SK-N-DZ (cell line): ENCODE results near the gene EHD1.
A peak's percentile ranks its signal among the peaks of the same experiment; 100 is the strongest.

Experiments used
- DNase-seq: peaks from one replicate; pipeline ENCODE4 v3.0.0-alpha.2; 2015; ENCODE audit warnings: low spot score

Gene EHD1

DNA sequence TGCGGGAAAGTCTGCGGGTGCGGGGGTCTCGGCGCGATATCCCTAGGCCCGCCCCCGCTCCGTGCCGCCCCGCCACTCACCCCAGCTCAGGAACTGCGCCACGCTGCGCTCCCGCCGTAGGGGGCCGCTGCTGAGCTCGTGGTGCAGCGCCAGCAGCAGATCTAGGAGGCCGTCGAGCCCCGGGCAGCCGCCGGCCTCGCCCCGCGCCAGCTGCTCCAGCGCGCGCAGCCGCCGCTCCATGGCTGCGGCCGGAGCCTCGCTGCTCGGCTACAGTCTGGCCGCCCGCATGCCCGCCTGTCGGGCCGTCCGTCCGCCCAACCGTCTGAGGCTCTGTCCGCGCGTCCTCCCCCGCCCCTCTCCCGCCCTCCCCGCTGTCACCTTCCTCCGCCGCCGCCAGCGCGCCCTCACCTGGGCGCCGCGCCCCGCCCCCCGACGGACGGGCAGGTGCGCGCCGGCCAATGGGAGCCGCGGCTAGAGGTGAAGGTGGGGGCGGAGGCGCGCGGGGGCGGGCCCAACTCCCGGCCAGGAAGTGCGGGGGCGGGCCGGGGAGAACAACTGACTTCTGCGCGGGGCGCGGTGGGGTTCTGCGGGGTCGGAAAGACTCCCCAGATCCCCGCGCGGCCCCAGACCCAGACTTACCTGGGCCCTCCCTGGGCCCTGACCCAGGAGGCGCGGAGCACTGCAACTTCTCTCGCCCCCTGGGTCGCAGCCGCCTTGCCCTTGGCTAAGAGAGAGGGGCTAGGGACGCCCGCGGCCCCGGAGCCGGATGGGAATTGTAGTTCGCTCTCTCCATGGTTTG lies 33.9 kb downstream of the EHD1 start, which contains the start of gene CDC42BPG:
Gene CDC42BPG, minus strand, starts transcription at position 324 of the 799 bp plus-strand sequence. Its CDS starts 84 bp downstream, at position 240.
- DNase-seq = peak; percentile 56

GRCh38 chr11:64843686-64844329 lies 34.6 kb downstream of the EHD1 start:
- DNase-seq = no peak

GRCh38 chr11:64842851-64843685 lies 35.4 kb downstream of the EHD1 start:
- no peak for DNase-seq

DNA sequence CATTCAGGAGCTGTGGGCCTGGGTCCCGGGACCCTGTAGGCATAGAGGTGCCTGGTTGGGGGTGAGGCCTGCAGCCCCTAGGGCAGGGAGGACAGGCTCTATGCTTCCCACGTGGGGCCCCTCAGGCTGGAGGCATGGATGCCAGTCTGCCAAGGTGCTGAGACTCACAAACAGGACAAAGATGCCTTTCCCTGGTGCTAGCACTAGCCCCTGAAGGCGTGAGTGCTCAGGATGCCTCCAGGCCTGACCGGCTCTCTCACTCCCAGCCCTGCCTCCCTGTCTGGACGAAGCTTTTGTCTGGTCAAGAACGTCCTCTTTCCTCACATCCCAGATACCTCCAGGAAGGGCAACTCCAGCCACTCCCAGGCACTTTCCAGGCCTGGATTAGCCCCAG lies 36.1 kb downstream of the EHD1 start:
- DNase-seq = no peak

DNA sequence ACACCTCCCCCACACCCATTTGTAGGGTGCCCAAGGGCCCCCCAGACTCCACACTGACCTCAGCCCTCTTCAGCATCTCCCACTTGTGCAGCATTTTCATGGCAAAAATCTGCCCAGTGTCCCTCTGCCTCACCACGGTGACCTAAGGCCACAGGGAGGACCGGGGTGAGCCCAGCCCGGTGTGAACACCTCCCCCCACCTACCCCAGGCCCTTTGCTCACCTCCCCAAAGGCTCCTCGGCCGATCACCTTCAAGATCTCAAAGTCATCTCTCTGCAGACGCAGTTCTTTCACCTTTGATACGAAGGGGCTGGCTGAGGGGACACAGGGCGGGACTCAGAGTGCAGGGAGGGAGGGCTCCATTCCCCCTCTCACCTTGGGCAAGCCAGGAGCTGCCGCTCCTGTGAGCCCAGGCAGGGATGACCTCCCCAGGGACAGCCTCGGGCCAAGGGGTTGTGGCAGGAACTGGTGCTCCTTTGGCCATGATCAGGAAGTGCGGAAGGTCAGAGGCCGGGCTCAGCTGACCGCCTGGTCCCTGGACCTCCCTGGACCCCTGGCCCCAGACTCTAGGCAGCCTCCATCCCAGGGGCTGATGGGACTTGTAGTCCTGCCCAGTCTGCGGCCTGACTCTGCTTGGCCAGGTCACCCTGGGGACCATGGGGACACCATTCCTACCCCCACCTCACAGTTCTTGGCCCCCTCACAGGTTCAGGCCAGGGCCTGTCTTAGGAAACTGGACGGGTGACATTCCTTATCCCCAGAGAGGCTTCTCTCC lies 36.6 kb downstream of the EHD1 start:
- DNase-seq = no peak

DNA sequence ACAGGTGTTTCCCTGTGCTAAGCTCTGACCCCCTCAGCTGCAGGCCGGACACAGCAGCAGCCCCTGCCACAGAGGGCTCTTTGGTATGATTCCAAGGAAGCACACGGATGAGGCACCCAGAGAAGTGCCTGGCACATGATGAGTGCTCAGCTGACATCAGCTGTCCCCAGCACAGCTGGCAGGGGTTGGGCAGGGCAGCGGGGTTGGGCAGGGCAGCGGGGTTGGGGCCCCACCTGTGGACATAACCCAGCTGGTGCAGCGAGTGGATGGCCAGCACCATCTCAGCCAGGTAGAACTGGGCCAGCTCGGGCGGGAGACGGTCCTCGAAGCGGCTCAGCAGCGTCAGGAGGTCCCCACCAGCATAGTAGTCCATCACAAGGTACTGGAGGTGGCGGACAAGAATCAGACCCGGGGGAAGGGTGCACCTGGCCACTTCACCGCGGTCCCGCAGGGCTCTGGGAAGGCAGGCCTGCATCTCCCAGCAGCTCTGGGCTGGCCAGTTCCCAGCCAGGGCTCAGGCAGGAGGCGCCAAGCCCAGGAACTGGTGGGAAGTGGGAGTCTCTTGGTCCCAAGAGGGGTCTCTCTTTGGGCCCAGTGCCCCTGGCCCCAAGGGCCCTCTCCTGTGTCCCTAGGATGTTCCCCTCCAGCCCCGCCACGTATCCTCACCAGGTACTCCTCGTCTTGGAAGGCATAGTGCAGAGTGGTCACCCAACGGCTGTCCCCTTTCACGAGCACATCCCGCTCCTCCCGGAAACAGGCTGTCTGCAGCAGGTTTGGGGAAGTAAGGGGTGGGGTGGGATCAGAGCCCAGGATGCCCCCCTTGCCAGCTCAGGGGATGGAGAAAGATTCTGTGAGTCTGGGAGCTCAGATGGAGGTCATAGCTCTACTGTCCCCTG lies 38.3 kb downstream of the EHD1 start:
- DNase-seq = no peak

DNA sequence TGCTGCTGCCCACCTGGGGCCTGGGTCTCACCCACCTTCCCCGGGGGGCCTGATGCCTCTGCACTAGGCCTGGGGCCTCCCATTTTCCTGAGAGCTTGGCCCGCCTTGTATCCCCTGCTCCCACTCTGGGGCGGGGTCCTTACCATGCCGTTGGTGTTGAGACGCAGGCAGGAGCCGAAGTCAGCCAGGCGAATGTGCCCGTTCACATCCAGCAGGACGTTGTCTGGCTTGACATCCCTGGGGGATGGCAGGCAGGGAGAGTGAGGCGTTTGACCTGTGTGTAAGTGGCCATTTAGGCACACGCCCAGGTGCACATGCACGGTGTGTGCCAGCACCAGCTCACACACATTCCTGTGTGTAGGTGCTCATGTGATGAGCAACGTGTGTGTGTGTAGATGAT lies 39.1 kb downstream of the EHD1 start:
- no peak for DNase-seq

DNA sequence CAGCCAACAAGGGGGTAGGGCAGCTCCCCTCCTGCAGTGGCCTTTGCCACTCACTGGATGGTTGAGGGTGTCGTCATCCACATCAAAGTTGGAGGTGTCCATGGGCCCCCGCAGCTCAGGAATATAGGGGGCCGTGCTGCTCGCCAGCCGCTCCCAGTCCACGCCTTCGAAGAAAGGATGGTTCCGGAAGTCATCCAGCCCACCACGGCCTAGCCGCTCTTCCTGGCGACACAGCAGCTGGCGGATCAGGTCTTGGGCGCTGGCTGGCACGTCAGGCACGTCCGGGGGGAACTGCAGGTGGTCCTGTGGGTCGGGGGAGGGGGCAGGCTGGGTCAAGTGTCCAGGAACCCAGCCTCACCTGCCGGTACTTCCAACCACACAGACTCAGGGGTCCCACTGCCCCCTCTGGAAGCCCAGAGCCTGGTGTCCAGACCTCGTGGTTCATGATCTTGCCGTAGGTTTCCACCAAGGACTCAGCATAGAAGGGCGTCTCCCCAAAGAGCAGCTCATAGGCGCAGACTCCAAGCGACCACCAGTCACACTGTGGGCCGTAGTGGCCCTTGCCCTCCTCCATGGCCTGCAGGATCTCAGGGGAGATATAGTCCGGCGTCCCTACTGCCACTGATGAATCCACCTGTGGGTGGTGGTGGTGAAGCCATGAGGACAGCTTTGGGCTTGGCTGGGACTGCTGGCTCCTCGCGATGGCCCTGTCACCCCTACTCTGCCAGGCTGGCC lies 39.7 kb downstream of the EHD1 start:
- no peak for DNase-seq

DNA sequence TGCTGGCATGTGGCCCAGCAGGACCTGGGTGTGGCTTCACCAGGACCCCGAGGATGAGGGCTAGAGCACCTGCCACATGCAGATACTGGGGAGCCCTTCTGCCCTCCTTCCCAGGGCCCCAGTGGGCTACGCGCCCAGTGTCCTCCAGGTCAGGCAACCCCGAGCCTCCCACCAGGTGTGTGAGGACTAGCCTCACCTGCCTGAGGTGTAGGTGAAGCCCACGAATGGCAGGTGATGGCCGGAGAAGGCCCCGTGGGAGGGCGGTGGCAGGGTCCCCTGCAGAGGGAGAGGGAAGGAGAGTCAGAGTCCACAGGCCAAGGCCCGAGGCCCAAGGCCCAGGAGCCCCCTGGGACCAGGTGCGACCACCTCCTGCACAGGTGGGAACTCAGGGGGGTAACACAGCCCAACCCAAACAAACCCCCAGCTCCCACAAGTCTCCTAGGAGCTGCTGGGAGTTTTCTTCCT lies 40.5 kb downstream of the EHD1 start:
- DNase-seq = no peak

DNA sequence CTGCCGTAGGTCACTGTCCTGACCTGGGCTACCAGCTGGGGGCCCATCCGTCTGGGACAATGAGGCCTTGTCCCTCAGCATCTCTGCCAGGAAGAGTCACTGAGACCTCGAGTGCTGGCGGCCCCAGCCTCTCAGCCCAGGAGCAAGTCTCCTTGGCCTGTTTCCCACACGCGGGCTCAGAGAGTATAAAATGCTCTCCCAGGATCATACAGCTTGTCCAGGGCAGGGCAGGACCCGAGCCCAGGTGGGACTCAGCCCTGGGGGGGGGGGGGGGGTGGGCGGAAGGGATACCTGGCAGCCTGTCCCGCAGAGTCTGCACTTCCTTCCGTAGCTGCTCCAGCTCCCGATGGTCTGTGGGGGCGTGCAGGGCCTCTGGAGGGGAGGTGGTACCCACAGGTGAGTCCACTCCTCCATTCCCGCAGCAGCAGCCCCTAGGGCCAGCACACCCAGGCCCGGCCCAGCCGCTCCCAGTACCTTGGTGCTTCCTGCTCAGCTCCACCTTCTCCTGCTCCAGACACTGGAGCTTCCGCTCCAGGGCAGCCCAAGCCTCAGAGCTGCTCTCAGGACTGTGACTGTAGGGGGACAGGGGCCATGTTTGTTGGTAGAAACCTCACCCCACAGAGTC lies 41.9 kb downstream of the EHD1 start:
- DNase-seq = no peak

DNA sequence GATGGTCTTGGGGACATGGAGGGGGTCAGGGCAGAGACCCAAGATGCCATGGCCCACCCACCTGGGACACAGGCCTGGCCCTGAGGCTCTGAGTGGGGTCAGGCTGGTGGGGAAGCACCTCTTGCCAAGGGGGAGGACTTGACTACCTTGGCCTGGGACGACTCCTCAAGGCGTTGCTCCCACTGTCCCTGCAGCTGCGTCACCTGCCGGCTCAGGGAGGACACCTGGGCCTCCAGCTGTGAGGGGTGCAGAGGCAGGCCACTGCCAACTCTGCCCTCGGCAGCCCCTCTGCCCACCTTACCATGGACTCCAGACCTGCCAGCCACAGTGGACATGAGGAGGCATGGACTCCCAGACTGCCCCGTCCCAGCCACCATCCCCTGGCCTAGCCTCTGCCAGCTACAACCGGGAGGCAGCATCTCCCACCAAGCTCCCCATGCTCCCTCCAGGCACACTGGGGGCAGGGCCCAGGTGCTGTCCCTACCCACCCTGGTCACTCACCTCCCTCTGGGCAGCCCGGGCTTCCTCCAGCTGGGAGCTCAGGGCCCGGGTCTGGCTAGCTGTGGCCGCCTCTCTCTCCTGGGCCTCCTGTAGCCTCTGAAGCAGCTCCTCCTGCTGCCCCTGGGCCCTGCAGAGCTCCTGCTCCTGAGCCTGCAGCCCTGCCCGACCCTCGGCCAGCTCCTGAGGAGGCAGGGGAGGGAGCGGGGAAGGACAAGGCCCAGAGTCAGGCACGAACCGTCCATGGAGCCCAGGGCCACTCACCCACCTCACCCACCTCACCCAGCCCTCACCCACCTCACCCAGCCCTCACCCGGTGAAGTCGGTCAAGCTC lies 42.6 kb downstream of the EHD1 start:
- no peak for DNase-seq

- no peak for DNase-seq
Measured at GRCh38 chr11:64834723-64835615, 43.5 kb downstream of the EHD1 start.

GRCh38 chr11:64834031-64834722 lies 44.2 kb downstream of the EHD1 start:
- no peak for DNase-seq

DNA sequence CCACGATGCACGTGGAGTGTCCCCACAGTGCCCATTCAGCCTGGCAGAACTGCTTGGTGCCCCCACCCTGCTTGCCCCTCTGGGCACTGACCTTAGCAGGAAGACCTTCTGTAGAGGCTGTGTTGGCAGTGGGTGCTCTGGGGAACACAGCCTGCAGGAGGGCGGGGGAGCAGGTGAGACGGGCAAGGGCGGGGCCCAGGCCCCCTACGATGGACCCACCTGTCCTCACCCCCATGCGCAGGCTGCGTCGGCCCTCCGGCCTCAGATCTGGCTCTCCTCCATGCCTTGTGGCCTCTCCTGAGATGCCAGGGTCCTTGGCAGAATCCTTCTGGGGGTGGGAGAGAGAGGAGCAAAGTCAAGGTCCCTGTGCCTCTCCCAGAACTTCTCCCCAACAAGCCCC lies 44.9 kb downstream of the EHD1 start:
- no peak for DNase-seq

DNA sequence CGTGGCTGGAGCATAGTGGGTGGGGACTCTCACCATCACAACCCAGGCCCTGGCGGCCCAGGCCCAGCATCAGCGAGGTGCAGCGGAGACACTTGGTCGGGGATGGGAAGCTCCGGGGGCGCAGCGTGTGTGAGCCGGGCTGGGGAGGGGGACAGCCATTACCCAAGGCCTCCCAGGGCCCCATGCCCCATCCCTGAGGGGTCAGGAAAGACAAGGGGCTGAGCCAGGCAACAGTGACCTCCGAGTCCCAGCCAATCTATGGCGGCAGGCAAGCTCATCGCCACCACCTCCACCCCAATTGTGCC lies 45.3 kb downstream of the EHD1 start:
- DNase-seq = no peak

DNA sequence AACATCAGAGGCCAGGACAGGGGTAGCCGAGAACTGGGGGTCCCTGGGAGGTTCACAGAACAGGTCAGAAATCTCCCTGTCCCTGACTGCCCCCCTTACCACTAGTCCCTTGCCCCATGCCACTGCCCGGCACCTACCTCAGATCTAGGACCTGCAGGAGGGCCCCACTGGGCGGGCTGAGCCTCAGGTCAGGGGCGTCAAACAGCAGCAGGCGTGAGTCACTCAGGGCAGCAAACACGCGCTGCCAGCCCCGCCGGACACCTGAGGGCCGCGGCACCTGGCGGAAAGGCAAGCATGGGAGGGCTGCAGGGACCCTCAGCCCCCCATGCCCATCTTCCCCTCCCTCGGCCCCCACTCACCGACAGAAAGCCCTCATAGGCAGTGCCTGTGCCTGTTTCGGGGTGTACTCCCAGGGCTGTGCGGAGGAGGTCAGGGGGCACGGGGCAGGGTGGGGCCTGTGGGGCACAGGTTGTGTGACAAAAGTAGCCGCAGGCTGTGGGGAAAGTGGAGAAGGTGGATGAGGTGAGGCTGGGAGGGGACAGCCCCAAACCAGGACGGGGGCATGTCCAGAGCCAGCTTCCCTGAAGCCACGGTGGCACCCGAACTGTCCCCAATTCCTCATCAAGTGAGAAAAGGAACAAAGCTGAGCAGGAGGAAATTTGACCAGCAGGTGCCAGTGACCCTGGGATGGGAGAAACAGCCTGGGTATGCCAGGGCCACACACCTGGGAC lies 45.8 kb downstream of the EHD1 start:
- no peak for DNase-seq
